HG02885 (cell line): ENCODE results near the gene TUBB2B.
"Not testable (repeated sequence)": the region's sequence is repeated elsewhere in the genome, so short reads cannot be mapped to it uniquely, and the experiment has no call there.

Source experiments
- ATAC-seq: cut with Tn5 transposase; IDR thresholded peaks from one replicate; pipeline ENCODE4 v1.9.1; 2021; ENCODE audit warnings: mild to moderate bottlenecking; ENCODE audit not compliant: unreplicated experiment, poor library complexity

Gene TUBB2B

GRCh38 chr6:3194535-3195419 lies 32.7 kb downstream of the TUBB2B start:
- no peak for ATAC-seq

GRCh38 chr6:3193102-3193849 lies 34.2 kb downstream of the TUBB2B start:
- ATAC-seq: no peak

- no peak for ATAC-seq
These were observed 36.7 kb downstream of the TUBB2B start for GRCh38 chr6:3190779-3191178.

GRCh38 chr6:3190056-3190455 lies 37.4 kb downstream of the TUBB2B start:
- no peak for ATAC-seq

- not testable (repeated sequence) for ATAC-seq
These were observed 38.3 kb downstream of the TUBB2B start for GRCh38 chr6:3189192-3189591.

GRCh38 chr6:3188262-3188661 lies 39.2 kb downstream of the TUBB2B start:
- no peak for ATAC-seq

- no peak for ATAC-seq
These were observed 40.5 kb downstream of the TUBB2B start for GRCh38 chr6:3186974-3187382.

- ATAC-seq: no peak
These were observed 44.4 kb downstream of the TUBB2B start for GRCh38 chr6:3183066-3183465.

GRCh38 chr6:3181105-3181504 lies 46.3 kb downstream of the TUBB2B start:
- no peak for ATAC-seq

- ATAC-seq: not testable (repeated sequence)
These were observed 47.5 kb downstream of the TUBB2B start for GRCh38 chr6:3179945-3180344.

- not testable (repeated sequence) for ATAC-seq
These were observed 48.8 kb downstream of the TUBB2B start for GRCh38 chr6:3178666-3179065.

GRCh38 chr6:3176562-3177355 lies 50.7 kb downstream of the TUBB2B start:
- ATAC-seq: no peak

- no peak for ATAC-seq
These were observed 51.6 kb downstream of the TUBB2B start for GRCh38 chr6:3175715-3176402.
